Hepatocyte (in vitro differentiated cells): ENCODE data around the gene NTRK3. TPM values are rescaled to one million over a fixed set of nuclear protein-coding genes. Genes with fewer than 3 reads are reported as not detected.

Experiments
- DNase-seq: peaks from one replicate; pipeline ENCODE4 v3.0.0-alpha.2; 2016; ENCODE audit warnings: low spot score
- H2AFZ ChIP-seq: fragments of 200-600 bp; sonication (generic); 2 replicates; pipeline ENCODE4 v1.6.0; 2016; ENCODE audit warnings: antibody characterized with exemption, mild to moderate bottlenecking
- H3K27ac ChIP-seq: fragments of 200-600 bp; sonication (generic); 2 replicates; pipeline ENCODE4 v1.5.1; 2016; ENCODE audit warnings: mild to moderate bottlenecking
- H3K27me3 ChIP-seq: fragments of 200-600 bp; sonication (generic); 2 replicates; pipeline ENCODE4 v1.6.1; 2016
- H3K36me3 ChIP-seq: fragments of 200-600 bp; sonication (generic); replicated peaks from 2 replicates; pipeline ENCODE4 v1.5.1; 2016; ENCODE audit warnings: low read depth; ENCODE audit not compliant: insufficient read depth
- H3K4me1 ChIP-seq: fragments of 200-600 bp; sonication (generic); 2 replicates; pipeline ENCODE4 v1.5.1; 2016; ENCODE audit warnings: mild to moderate bottlenecking, moderate library complexity; ENCODE audit not compliant: insufficient read depth
- H3K4me2 ChIP-seq: fragments of 200-600 bp; sonication (generic); 2 replicates; pipeline ENCODE4 v1.6.0; 2016
- H3K4me3 ChIP-seq: fragments of 200-600 bp; sonication (generic); 2 replicates; pipeline ENCODE4 v1.5.1; 2016; ENCODE audit warnings: mild to moderate bottlenecking
- H3K79me2 ChIP-seq: fragments of 200-600 bp; sonication (generic); 2 replicates; pipeline ENCODE4 v1.6.0; 2017; ENCODE audit warnings: mild to moderate bottlenecking
- H3K9me2 ChIP-seq: fragments of 200-600 bp; sonication (generic); replicated peaks from 2 replicates; pipeline ENCODE4 v1.6.0; 2017; ENCODE audit warnings: mild to moderate bottlenecking; ENCODE audit not compliant: insufficient read depth
- H3K9me3 ChIP-seq: fragments of 200-600 bp; sonication (generic); 2 replicates; pipeline ENCODE4 v1.5.1; 2016; ENCODE audit warnings: low read depth, mild to moderate bottlenecking
- H4K20me1 ChIP-seq: fragments of 200-600 bp; sonication (generic); 2 replicates; pipeline ENCODE4 v1.6.0; 2016; ENCODE audit warnings: mild to moderate bottlenecking; ENCODE audit not compliant: insufficient read depth, poor library complexity, severe bottlenecking
- EZH2 ChIP-seq: fragments of 200-600 bp; sonication (generic); IDR thresholded peaks from 2 replicates; pipeline ENCODE4 v1.6.1; 2016; ENCODE audit warnings: antibody characterized with exemption, mild to moderate bottlenecking, borderline replicate concordance
- EZH2phosphoT487 ChIP-seq: fragments of 200-600 bp; sonication (generic); IDR thresholded peaks from one replicate; pipeline ENCODE4 v1.6.1; 2018; ENCODE audit warnings: antibody characterized with exemption, mild to moderate bottlenecking, low read depth, moderate library complexity; ENCODE audit not compliant: unreplicated experiment, severe bottlenecking
- WGBS: methylation state at CpG from one replicate; pipeline ENCODE4 v1.1.6; 2016; ENCODE audit warnings: low lambda C conversion rate; ENCODE audit errors: missing lambda C conversion rate; 5-methylcytosine and 5-hydroxymethylcytosine counted together
- polyA plus RNA-seq: library from polyadenylated mRNA; unstranded; fragments of >200 nt; fragmentation: Nextera tagmentation; extraction: Ambion mirVana; gene quantifications from 2 replicates; pipeline ENCODE4 v1.2.1, GENCODE V29; 2016
- total RNA-seq: library from RNA; depleted of rRNA; stranded (reverse); fragments of >200 nt; gene quantifications from 2 replicates; pipeline ENCODE4 v1.2.3, GENCODE V29; 2014
- TF ChIP-seq, protein P1 (sequence below): fragments of 200-600 bp; sonication (generic); IDR thresholded peaks from 2 replicates; pipeline ENCODE4 v1.5.1; 2016; ENCODE audit warnings: antibody characterized with exemption, mild to moderate bottlenecking; ENCODE audit not compliant: poor library complexity

NTRK3 gene
- total and polyA plus RNA-seq, 2 experiments from 2014 or later: 4.9 to 5.6 TPM

DNA sequence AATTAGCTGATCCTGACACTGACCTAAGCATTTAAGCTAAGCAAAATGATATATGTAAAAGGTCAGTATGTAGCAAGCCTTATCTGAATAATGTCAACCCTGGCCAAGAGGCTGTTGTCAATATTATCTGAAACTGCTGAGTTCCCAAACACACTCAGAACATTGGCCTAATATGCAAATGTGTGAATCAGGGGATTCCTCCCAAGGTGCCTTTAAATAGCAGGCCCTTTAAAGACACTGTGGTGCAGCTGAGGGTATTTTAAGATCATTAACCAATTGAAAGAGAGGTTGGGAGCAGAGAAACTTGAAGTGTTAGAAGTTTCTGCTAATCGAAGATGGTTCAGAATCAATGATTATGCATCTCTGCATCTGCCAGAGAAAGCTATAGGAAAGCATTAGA is 207.0 kb downstream of the NTRK3 start:
- Histone ChIP-seq H3K27me3 (no peaks in the 10 kb centered on the region), H3K79me2 (no peaks in the 10 kb centered on the region), H4K20me1 (no peaks in the 10 kb centered on the region), H3K27ac (no peak overlapping the region), H3K9me3 (no peaks in the 10 kb centered on the region), H3K36me3 (no peaks in the 10 kb centered on the region), H2AFZ (no peak overlapping the region), H3K9me2 (no peaks in the 10 kb centered on the region), H3K4me2 (no peak overlapping the region), H3K4me3 (no peak overlapping the region), H3K4me1 (no peaks in the 10 kb centered on the region)
- TF ChIP-seq, protein P1, sequence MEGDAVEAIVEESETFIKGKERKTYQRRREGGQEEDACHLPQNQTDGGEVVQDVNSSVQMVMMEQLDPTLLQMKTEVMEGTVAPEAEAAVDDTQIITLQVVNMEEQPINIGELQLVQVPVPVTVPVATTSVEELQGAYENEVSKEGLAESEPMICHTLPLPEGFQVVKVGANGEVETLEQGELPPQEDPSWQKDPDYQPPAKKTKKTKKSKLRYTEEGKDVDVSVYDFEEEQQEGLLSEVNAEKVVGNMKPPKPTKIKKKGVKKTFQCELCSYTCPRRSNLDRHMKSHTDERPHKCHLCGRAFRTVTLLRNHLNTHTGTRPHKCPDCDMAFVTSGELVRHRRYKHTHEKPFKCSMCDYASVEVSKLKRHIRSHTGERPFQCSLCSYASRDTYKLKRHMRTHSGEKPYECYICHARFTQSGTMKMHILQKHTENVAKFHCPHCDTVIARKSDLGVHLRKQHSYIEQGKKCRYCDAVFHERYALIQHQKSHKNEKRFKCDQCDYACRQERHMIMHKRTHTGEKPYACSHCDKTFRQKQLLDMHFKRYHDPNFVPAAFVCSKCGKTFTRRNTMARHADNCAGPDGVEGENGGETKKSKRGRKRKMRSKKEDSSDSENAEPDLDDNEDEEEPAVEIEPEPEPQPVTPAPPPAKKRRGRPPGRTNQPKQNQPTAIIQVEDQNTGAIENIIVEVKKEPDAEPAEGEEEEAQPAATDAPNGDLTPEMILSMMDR: no peak
- no peak for TF ChIP-seq EZH2phosphoT487
- no peak for TF ChIP-seq EZH2
- WGBS: 71% methylated on average over 1 of the region's 1 CpG
- DNase-seq: no peak

GRCh38 chr15:88048755-88049154 is 207.8 kb downstream of the NTRK3 start:
- no peak overlapping the region for H3K4me3 ChIP-seq
- no peaks in the 10 kb centered on the region for H4K20me1 ChIP-seq
- no peaks in the 10 kb centered on the region for H3K36me3 ChIP-seq
- H3K4me1 ChIP-seq: no peaks in the 10 kb centered on the region
- 79% methylated on average over 3 of the region's 3 CpGs for WGBS
- no peak overlapping the region for H2AFZ ChIP-seq
- DNase-seq: no peak
- no peaks in the 10 kb centered on the region for H3K9me3 ChIP-seq
- no peak overlapping the region for H3K4me2 ChIP-seq
- no peaks in the 10 kb centered on the region for H3K27me3 ChIP-seq
- TF ChIP-seq EZH2 (no peak), EZH2phosphoT487 (no peak)
- TF ChIP-seq, protein P1: no peak
- no peaks in the 10 kb centered on the region for H3K79me2 ChIP-seq
- no peak overlapping the region for H3K27ac ChIP-seq
- no peaks in the 10 kb centered on the region for H3K9me2 ChIP-seq

- Histone ChIP-seq H3K4me2 (no peak overlapping the region), H3K9me3 (no peaks in the 10 kb centered on the region), H3K4me3 (no peak overlapping the region), H3K9me2 (no peaks in the 10 kb centered on the region), H3K79me2 (no peaks in the 10 kb centered on the region), H3K27ac (no peak overlapping the region), H3K4me1 (no peaks in the 10 kb centered on the region), H4K20me1 (no peaks in the 10 kb centered on the region), H2AFZ (no peak overlapping the region), H3K36me3 (no peaks in the 10 kb centered on the region), H3K27me3 (no peaks in the 10 kb centered on the region)
- DNase-seq: no peak
- TF ChIP-seq EZH2 (no peak), EZH2phosphoT487 (no peak)
- TF ChIP-seq, protein P1: no peak
- WGBS: 72% methylated on average over 2 of the region's 2 CpGs
Measured at GRCh38 chr15:88048237-88048636, 208.3 kb downstream of the NTRK3 start.
